Tibial artery (tissue), 4 donors: Measurements from ENCODE around the gene ABCC9.

Source experiments
- DNase-seq, 2 donors: peaks; one replicate each; pipeline ENCODE4 v3.0.0-alpha.2; 2019
- H3K27ac ChIP-seq, 2 donors: fragments of 200-600 bp; sonication (generic) in 1 of 2; 1 replicate in 1 of 2; 2 replicates in 1 of 2; pipeline ENCODE4 v1.5.1; 2018 to 2019; ENCODE audit warnings: mild to moderate bottlenecking in 1 of 2
- H3K27me3 ChIP-seq, 2 donors: fragments of 200-600 bp; sonication (generic) in 1 of 2; one replicate each; pipeline versions ENCODE4 v1.5.1 to v1.6.0; 2016 to 2019
- H3K36me3 ChIP-seq, 3 donors: fragments of 200-600 bp; sonication (generic) in 2 of 3; one replicate each; pipeline ENCODE4 v1.5.1; 2016 to 2019; ENCODE audit warnings: mild to moderate bottlenecking in 2 of 3
- H3K4me1 ChIP-seq, 4 donors: fragments of 200-600 bp; sonication (generic) in 2 of 4; 1 replicate in 3 of 4; 2 replicates in 1 of 4; pipeline ENCODE4 v1.5.1; 2016 to 2019
- H3K4me3 ChIP-seq, 2 donors: fragments of 200-600 bp; sonication (generic) in 1 of 2; 1 replicate in 1 of 2; 2 replicates in 1 of 2; pipeline ENCODE4 v1.5.1; 2018 to 2019; ENCODE audit warnings: mild to moderate bottlenecking in 2 of 2
- H3K9me3 ChIP-seq, 3 donors: fragments of 200-600 bp; sonication (generic) in 1 of 3; one replicate each; pipeline ENCODE4 v1.5.1; 2016 to 2019
- intact Hi-C: fragments of 100-400 bp; cut with DNase I; formaldehyde crosslinking; loops from one replicate; pipeline ENCODE4 v1.15.0; 2023; ENCODE audit warnings: low total_unique reads
- TF ChIP-seq, protein P1 (sequence below), 2 experiments: fragments of 200-600 bp in 1 of 2; fragments of 450-650 bp in 1 of 2; IDR thresholded peaks; one replicate each; pipeline ENCODE4 v1.5.1; 2017 to 2019; ENCODE audit warnings: antibody characterized with exemption in 2 of 2, mild to moderate bottlenecking in 1 of 2, moderate library complexity in 1 of 2

The ABCC9 gene

DNA sequence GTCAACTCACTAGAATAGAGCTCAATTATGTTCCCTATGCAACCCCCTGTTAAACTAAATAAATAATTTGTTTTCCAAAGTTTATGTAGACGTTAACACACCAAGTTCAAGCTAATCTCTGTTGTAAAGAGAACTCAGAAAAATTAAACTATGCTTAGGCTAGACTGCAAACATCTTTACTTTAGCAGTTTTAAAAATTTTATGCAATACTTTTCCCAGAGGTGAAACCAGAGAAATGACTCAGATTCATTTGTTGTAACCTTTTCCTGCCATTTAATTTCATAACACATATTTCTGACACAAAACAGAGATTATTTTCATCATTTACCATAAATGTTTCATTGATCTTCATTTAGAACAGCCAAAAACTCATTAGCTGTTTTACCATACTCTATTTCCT is 27.4 kb downstream of the ABCC9 start:
- H3K27me3 ChIP-seq: no peaks in the 10 kb centered on the region
- H3K4me3 ChIP-seq: no peak overlapping the region
- H3K36me3 ChIP-seq: no peaks in the 10 kb centered on the region
- no peak overlapping the region for H3K27ac ChIP-seq
- H3K4me1 ChIP-seq: no peaks in the 10 kb centered on the region
- TF ChIP-seq, protein P1, sequence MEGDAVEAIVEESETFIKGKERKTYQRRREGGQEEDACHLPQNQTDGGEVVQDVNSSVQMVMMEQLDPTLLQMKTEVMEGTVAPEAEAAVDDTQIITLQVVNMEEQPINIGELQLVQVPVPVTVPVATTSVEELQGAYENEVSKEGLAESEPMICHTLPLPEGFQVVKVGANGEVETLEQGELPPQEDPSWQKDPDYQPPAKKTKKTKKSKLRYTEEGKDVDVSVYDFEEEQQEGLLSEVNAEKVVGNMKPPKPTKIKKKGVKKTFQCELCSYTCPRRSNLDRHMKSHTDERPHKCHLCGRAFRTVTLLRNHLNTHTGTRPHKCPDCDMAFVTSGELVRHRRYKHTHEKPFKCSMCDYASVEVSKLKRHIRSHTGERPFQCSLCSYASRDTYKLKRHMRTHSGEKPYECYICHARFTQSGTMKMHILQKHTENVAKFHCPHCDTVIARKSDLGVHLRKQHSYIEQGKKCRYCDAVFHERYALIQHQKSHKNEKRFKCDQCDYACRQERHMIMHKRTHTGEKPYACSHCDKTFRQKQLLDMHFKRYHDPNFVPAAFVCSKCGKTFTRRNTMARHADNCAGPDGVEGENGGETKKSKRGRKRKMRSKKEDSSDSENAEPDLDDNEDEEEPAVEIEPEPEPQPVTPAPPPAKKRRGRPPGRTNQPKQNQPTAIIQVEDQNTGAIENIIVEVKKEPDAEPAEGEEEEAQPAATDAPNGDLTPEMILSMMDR (IDR thresholded peaks at IDR 0.05): no peak
- intact Hi-C loops: no loop called here
- no peak for DNase-seq
- H3K9me3 ChIP-seq: no peaks in the 10 kb centered on the region

DNA sequence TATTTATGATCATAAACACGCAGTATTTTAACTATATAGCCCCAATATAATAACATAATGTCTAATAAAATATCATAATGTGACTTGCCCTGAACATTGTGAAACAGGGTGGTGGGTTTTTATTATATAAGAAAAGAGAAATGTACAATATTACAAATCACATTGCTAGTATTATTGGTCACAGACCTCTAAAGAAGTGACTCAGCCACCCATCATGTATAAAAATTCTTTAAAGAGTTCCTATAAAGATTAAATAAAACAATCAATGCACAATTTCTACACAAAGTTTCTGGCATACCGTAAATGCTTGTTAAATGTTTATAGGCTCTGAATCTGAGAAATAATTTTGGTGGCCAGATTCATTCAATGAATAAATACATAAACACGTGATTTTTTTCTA is 28.9 kb downstream of the ABCC9 start:
- DNase-seq: no peak
- no peaks in the 10 kb centered on the region for H3K27me3 ChIP-seq
- intact Hi-C loops: no loop called here
- no peaks in the 10 kb centered on the region for H3K4me1 ChIP-seq
- TF ChIP-seq, protein P1 (IDR thresholded peaks at IDR 0.05): no peak
- H3K9me3 ChIP-seq: no peaks in the 10 kb centered on the region
- H3K4me3 ChIP-seq: no peak overlapping the region
- H3K27ac ChIP-seq: no peak overlapping the region
- H3K36me3 ChIP-seq: peaks cover 0 to 4% (median 2%) of the 10 kb centered on the region in 3 donors

DNA sequence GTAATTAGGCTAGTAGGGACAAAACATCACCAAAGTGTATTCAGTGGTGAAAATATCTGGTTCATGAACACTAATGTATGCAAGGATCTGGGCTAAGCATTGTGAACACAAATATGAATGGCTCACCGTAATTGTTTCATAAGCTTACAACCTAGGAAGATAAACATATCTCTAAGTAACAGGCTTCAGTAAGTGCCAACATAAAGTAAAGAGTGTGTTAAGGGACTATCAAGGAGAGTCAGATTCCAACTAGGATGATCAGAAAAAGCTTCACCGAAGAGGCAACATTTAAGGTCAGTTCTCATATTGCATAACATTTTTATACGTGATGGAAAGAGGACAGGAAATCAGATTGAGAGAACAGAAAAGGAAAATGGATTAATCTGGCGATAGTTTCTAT is 29.4 kb downstream of the ABCC9 start:
- Histone ChIP-seq H3K4me3 (no peak overlapping the region), H3K27me3 (no peaks in the 10 kb centered on the region), H3K36me3 (peaks cover 0 to 9% (median 7%) of the 10 kb centered on the region in 3 donors), H3K27ac (no peak overlapping the region), H3K9me3 (no peaks in the 10 kb centered on the region), H3K4me1 (no peaks in the 10 kb centered on the region)
- TF ChIP-seq, protein P1 (IDR thresholded peaks at IDR 0.05): no peak
- DNase-seq: no peak
- intact Hi-C loops: no loop called here

DNA sequence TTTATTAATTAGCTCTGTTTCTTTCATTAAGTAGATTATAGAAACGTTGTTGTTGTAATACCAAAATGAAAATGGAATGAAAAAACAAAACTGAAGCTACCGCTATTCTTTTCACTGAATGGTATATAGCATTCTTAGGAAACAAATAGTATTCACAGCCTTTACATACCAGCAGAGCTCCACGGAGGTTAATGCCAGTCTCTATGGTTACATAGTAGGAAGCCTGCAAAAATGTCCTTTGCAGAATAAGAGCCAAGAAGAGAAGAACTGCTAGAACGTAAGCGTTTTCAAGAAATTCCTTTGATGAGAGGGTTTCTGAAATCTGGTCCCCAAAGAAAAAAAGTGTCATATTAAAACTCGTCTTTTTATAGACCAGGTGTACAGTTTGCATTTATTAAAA is 30.6 kb downstream of the ABCC9 start:
- Histone ChIP-seq H3K27ac (no peak overlapping the region), H3K4me3 (no peak overlapping the region), H3K27me3 (no peaks in the 10 kb centered on the region), H3K36me3 (peaks cover 0 to 11% (median 7%) of the 10 kb centered on the region in 3 donors), H3K4me1 (no peaks in the 10 kb centered on the region), H3K9me3 (no peaks in the 10 kb centered on the region)
- intact Hi-C loops: no loop called here
- DNase-seq: no peak
- TF ChIP-seq, protein P1 (IDR thresholded peaks at IDR 0.05): no peak

DNA sequence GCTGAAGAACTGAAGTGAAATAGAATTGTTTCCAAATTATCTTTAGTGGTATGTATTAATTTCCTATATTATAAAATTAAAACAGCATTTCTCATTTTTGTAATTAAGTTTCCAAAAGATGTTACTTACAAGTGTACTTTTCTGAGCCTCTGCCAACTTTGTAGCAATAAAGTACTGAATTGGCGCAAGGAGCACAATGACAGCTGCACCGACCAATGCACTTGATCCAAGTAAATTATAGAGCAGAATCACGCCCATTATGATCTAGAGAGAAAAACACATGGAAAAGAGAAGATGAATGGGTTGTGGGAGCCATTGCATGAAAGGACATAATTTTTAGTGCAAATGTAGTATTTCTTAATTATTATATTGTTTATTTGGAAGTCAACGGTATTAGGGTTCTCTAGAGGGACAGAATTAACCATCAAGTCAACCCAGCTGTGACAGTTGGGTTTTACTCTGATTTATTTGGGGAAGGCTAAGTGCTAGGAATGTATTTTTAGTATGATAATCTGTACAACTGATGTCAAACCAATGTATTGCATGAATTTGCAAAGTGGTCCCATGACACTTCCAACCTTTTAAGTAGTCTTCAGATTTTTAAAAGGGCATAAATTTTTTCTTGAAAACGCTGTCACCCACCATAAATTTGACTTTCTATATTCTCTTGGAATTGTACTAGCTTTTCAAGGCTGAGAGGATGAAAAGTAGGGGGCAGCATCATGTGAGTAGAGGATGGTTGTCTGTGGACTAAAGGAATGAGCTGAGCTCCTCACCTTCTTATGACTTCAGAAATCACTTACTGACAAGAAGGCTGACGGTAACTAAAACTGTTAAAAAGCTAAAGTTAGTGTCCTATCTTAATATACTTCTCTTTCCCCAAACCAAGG is 33.0 kb downstream of the ABCC9 start:
- H3K36me3 ChIP-seq: peaks cover 0 to 11% (median 7%) of the 10 kb centered on the region in 3 donors
- DNase-seq: no peak

More for the DNA sequence above, 33.0 kb downstream of the ABCC9 start:
- Histone ChIP-seq H3K9me3 (no peaks in the 10 kb centered on the region), H3K4me3 (no peak overlapping the region), H3K4me1 (no peaks in the 10 kb centered on the region), H3K27me3 (no peaks in the 10 kb centered on the region), H3K27ac (no peak overlapping the region)
- intact Hi-C loops: no loop called here
- TF ChIP-seq, protein P1 (IDR thresholded peaks at IDR 0.05): no peak
